ENCODE results near the gene PDE6B. TPM values are rescaled to one million over a fixed set of nuclear protein-coding genes. Genes with fewer than 3 reads are reported as not detected.
"Not testable (repeated sequence)": the region's sequence is repeated elsewhere in the genome, so short reads cannot be mapped to it uniquely, and the experiment has no call there.

PDE6B gene
- total RNA-seq, 1 donor from 2014 or later = 11.2 TPM

DNA sequence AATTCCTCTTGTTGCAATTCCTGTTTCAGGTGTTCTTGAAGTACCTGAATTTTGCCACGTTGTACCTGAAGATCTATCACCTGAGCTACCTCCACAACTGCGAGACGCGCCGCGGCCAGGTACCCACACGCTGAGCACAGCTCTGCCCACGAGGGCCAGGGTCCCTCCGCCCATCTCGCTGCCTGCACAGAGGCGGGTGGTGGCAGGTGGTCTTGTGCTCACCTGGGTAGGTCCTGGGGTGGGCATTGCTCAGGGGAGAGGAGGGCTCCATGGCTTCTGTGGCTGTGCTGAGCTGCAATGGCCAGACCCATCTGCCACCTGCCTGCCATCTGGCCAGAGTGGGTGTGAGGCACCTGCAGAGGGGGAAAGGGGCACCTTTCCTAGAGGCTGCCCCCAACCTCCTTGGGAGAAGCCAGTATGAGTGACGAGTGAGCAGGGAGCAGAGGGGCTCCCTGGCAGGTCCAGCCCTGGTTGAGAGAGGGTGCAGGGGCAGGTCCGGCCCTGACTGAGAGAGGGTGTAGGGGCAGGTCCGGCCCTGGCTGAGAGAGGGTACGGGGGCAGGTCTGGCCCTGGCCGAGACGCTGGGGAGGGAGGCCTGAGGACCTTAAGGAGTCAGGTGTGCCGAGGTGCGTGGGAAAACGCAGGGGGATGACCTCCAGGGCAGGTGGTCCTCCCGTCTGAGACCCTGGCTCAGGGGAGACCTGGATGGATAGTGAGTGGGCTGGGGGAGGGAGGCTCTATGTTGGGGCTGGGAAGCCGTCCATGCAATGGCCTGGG is 10.7 kb downstream of the PDE6B start:
- DNase-seq (ENCODE audit: low read depth) = no peak

GRCh38 chr4:636628-637159 is 11.3 kb downstream of the PDE6B start:
- no peak for DNase-seq (ENCODE audit: low read depth)

DNA sequence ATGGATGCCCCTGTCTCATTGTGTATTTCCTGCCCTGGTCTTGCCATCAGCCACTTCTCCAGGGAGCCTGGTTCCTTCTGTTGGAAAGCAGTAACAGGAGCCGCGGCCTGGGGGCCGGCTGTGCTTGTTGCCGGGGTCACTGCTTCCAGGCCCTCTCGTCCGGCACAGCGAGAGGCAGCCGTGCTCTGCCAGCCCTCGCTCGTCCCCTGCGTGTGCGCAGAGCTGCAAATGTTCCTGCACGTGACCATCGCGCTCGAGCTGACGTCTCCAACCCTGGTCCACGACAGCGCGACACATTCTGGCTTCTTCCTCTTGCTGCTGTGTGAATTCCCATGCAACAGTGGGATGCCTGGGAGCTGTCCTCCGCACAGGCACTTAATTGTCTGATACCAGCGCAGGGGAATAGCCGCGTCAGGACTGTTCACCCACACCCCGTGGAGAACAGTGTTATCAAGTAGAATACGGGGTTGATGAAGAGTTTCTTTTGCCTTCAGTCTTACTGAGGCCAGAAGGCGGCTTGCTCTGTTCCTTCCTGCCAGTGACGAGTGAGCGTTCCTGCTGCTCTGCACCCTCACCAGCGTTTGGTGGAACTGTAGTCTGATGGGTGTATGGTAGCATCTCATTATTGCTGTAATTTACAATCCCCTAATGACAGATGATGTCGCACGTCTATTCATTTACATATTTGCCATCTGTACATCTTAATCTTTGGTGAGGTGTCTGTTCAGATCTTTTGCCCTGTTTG is 12.3 kb downstream of the PDE6B start:
- no peak for DNase-seq (ENCODE audit: low read depth)

DNA sequence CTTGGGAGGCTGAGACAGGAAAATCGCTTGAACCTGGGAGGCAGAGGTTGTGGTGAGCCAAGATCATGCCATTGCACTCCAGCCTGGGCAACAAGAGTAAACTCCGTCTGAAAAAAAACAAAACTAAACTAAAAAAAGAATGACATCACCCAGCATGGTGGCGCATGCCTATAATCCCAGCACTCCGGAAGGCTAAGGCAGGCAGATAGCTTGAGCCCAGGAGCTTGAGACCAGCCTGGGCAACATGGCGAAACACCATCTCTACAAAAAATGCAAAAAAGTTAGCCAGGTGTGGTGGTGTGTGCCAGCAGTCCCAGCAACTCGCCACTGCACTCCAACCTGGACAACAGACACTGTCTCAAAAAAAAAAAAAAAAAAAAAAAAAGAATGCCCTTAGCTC is 17.0 kb downstream of the PDE6B start:
- not testable (repeated sequence) for DNase-seq (ENCODE audit: low read depth)

DNA sequence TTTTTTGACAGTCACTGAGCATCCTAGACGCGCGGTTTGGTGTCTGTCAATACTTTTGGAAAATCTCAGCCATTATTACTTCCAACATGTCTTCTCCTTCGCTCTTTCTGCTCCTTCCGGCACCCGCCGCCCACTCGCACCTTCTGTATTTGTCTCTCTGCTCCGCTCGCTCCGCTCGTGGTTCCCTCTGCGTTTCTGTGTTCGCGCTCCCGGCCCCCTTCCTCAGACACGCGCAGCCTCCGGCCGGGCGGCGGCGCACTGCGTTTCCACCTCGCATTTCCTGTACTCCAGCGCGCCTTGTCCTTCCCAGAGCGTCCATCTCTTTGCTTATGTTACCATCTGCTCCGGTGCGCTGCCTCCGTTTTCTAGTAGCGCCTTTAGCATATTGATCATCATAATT is 21.1 kb downstream of the PDE6B start:
- no peak for DNase-seq (ENCODE audit: low read depth)

DNA sequence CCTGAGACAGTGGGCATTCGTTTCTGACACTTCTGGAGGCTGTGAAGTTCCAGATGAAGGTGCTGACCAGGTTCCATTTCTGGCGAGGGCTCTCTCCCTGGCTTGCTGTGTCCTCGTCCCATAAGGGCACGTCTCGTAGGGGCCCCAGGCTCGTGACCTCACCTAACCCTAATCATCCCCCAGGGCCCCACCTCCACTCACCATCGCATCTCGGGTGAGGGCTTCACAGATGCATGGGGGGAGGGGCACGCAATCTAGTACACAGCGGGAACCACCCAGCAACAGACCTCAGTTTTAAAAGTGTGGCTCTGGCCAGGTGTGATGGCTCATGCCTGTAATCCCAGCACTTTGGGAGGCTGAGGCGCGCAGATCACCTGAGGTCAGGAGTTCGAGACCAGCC is 22.1 kb downstream of the PDE6B start:
- DNase-seq (ENCODE audit: low read depth) = no peak

- DNase-seq (ENCODE audit: low read depth) = no peak
Measured at GRCh38 chr4:648579-649292, 23.4 kb downstream of the PDE6B start.

GRCh38 chr4:649293-649625 is 23.9 kb downstream of the PDE6B start:
- no peak for DNase-seq (ENCODE audit: low read depth)

GRCh38 chr4:649751-650310 is 24.5 kb downstream of the PDE6B start:
- no peak for DNase-seq (ENCODE audit: low read depth)

GRCh38 chr4:650461-650860 is 25.1 kb downstream of the PDE6B start:
- no peak for DNase-seq (ENCODE audit: low read depth)

GRCh38 chr4:650951-651883 is 25.8 kb downstream of the PDE6B start:
- no peak for DNase-seq (ENCODE audit: low read depth)

- no peak for DNase-seq (ENCODE audit: low read depth)
Measured at GRCh38 chr4:651884-652642, 26.7 kb downstream of the PDE6B start.

DNA sequence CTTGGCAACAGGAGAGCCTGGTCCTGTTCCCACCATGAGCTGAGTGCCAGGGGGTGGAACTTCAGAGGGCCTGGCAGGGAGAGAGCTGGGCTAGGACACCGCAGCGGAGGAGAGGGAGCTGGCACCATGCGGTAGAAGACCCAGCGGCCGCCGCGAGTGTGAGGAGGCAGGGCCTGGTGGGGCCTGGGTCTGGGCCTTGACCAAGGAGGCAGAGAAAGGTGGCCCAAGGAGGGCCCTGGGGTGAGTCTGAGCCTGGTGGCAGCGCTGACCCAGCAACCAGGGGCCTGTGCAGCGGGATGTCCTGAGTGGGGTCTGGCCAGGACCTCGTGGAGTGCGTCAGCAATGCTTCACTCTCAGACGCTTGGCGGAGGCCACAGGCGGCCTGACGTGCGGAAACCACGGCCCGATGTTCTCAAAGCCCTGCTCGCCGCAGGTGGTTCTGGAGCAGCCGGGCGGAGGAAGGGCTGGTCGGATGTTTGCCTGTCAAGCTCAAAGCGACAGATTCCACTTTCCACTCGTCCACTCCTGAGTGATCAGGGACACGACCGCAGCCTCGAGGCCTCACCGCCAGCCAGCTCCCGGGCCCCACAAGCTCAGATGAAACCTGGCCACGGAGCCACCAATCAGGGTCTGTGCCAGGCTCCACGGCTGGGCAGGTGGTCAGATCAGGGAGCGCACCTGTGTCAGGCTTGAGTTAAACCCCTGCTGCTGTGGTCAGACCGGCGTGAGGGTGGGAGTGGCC is 27.9 kb downstream of the PDE6B start:
- no peak for DNase-seq (ENCODE audit: low read depth)

GRCh38 chr4:653831-654502 is 28.6 kb downstream of the PDE6B start:
- no peak for DNase-seq (ENCODE audit: low read depth)

DNA sequence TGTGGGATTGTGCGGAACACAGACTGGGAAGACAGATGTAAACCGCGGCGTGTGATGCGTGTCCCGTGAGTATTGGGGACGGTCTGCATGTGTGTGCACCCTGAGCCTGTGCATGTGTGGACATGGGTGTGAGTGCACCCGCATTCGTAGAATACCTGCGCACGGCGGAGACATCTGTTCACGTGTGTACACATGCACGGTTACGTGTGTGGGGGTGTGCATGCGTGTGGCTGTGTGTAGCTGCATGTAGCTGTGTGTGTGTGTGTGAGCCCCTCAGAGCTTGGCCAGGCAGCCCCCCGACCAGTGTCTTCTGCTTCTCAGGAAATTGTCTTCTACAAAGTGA is 29.1 kb downstream of the PDE6B start:
- no peak for DNase-seq (ENCODE audit: low read depth)

DNA sequence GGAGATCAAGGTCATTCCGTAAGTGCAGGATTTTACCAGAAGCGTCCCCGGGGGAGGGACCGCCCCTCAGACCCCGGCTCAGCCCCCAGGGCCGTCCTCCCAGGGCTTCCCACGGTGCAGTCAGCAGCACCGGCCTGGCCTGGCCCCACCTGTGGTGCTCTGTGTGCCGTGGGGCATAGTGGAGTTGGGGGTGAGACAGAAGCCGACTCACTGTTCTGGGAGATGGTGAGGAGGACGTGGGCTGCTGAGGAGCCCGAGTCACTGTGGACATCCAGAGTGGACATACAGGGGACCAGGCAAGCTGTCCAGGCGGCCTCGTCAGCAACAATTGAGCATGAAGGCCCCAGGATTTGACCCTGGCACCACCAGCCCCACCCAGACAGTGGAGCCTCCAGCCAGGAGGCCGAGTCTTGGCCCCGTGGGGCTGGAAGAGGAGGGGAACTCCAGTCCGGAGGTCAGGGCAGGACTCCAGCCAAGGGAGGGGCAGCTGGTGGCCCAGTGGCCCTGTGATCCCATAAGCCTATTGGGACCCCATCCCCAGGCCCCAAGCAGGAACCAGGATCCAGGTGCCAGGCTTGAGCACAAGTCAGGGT is 29.6 kb downstream of the PDE6B start:
- DNase-seq (ENCODE audit: low read depth) = no peak

- DNase-seq (ENCODE audit: low read depth) = no peak
Measured at GRCh38 chr4:655464-656151, 30.2 kb downstream of the PDE6B start.

All from renal cortical epithelial cell (primary cell).